Measurements from ENCODE around the gene BTBD16.

GRCh38 chr10:122249303-122249850, 21.7 kb upstream of the BTBD16 start:
- TF ChIP-seq CTCF (IDR thresholded peaks at IDR 0.05), result no peak
- no peak for TF ChIP-seq POLR2A (IDR thresholded peaks at IDR 0.05)

Measured in body of pancreas (tissue), 4 donors.